ENCODE measurements around the gene ELK1. TPM values are rescaled to one million over a fixed set of nuclear protein-coding genes. Genes with fewer than 3 reads are reported as not detected.
A peak's percentile ranks its signal among the peaks of the same experiment; 100 is the strongest.

Gene ELK1
- total RNA-seq, result 10 to 100 TPM; 29.3 to 62.4 (median 38.1) TPM
- 10 to 100 TPM; 24.0 to 24.1 TPM for polyA plus RNA-seq
- 39.3 reads per million, percentile 66 among the genes with 10 or more reads in this experiment for total RNA-seq

GRCh38 chrX:47650164-47651042 lies at the start of gene ELK1:
ELK1 (minus strand) TSS chrX:47650563; CDS start chrX:47641441, 9,122 bp downstream.
- intact Hi-C loops (cut with micrococcal nuclease), result loop anchor here (1.0 to 10.0 kb wide), 19 partner anchors 8 to 1614 kb away; partner anchors contain the start of genes ARAF (in 2 of the 2), ZNF41 (in 2 of the 2), CDK16 (in 1 of the 2) and CFP (in 1 of the 2)

GRCh38 chrX:47697181-47697580 lies 46.8 kb upstream of the ELK1 start:
- ChIA-PET CTCF (no interaction called here), POLR2A (no interaction called here)
- Mint-ChIP-seq H3K9me3 (no peaks in the 10 kb centered on the region), H3K4me1 (no peaks in the 10 kb centered on the region), H3K27ac (no peak overlapping the region), H3K27me3 (peaks cover 0 to 7% (median 0%) of the 10 kb centered on the region in 5 donors), H3K36me3 (no peaks in the 10 kb centered on the region), H3K4me3 (no peak overlapping the region)
- Histone ChIP-seq H3K4me1 (ENCODE audit: control insufficient read depth in 2 of 2, insufficient read depth in 2 of 2, low read length in 2 of 2) (no peaks in the 10 kb centered on the region), H3K36me3 (ENCODE audit: control insufficient read depth in 2 of 3, insufficient read depth in 3 of 3, low read length in 3 of 3) (no peaks in the 10 kb centered on the region), H3K27me3 (ENCODE audit: control insufficient read depth in 2 of 2, insufficient read depth in 2 of 2, low read length in 2 of 2) (no peaks in the 10 kb centered on the region), H3K27ac (ENCODE audit: low read depth, low read length) (no peak overlapping the region), H3K4me3 (ENCODE audit: low read length) (no peak overlapping the region), H3K9me3 (ENCODE audit: control insufficient read depth in 2 of 3, low read length in 3 of 3) (no peaks in the 10 kb centered on the region)
- intact Hi-C loops (cut with micrococcal nuclease), result no loop called here
- DNase-seq, result no peak
- ATAC-seq, result no peak

More at GRCh38 chrX:47650164-47651042, at the start of gene ELK1:
- H3K4me3 Mint-ChIP-seq, result peak within 1 kb of the TSS; percentile 87 to 96 (median 90)
- H3K27ac Mint-ChIP-seq, result peak within 1 kb of the TSS; percentile 89 to 97 (median 95)
- ATAC-seq (peak; percentile 95), DNase-seq (peak; percentile 67 to 92 (median 88))
- CTCF ChIA-PET, result no interaction called here
- peaks cover 35 to 52% (median 48%) of the 10 kb centered on the region in 7 donors for H3K4me1 Mint-ChIP-seq
- H3K9me3 Mint-ChIP-seq, result no peaks in the 10 kb centered on the region
- Histone ChIP-seq H3K4me3 (ENCODE audit: low read length) (peak within 1 kb of the TSS; percentile 70), H3K27me3 (ENCODE audit: control insufficient read depth in 2 of 2, insufficient read depth in 2 of 2, low read length in 2 of 2) (no peaks in the 10 kb centered on the region), H3K9me3 (ENCODE audit: control insufficient read depth in 2 of 3, low read length in 3 of 3) (no peaks in the 10 kb centered on the region), H3K27ac (ENCODE audit: low read depth, low read length) (peak within 1 kb of the TSS; percentile 85), H3K36me3 (ENCODE audit: control insufficient read depth in 2 of 3, insufficient read depth in 3 of 3, low read length in 3 of 3) (peaks cover 0 to 11% (median 7%) of the 10 kb centered on the region in 3 experiments), H3K4me1 (ENCODE audit: control insufficient read depth in 2 of 2, insufficient read depth in 2 of 2, low read length in 2 of 2) (peaks cover 12 to 16% of the 10 kb centered on the region in 2 donors)
- POLR2A ChIA-PET, result interaction anchor here (0.6 to 1.7 kb wide), 10 partner anchors 9 to 1061 kb away, joined by 3 to 11 read pairs (median 5); partner anchors contain the start of genes CFP, RBM10 and UXT
- peaks cover 0 to 40% (median 4%) of the 10 kb centered on the region in 5 donors for H3K36me3 Mint-ChIP-seq
- no peaks in the 10 kb centered on the region for H3K27me3 Mint-ChIP-seq

DNA sequence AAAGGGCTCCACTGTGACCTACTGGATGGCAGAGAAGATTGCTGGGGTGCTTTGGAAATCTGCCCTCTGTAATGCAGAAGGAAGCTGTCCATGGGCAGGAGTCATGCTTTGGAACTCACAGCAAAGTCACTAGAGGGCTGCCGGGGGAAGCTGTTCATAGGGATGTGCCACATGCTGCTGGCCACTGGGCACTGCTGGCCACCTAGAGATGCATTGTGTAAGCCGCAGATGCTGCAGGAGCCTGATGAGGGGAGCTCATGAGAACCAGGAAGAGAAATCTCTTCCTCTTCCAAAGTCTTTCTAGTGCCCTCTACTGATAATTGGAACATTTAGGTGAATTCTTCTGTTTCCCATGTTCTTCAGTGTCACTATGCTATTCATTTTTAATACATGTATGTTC lies 39.8 kb upstream of the ELK1 start:
- DNase-seq, result no peak
- CTCF ChIA-PET, result no interaction called here

GRCh38 chrX:47687263-47687662 lies 36.9 kb upstream of the ELK1 start:
- no peak for ATAC-seq
- Mint-ChIP-seq H3K9me3 (no peaks in the 10 kb centered on the region), H3K4me3 (no peak overlapping the region), H3K4me1 (peaks cover 0 to 4% (median 0%) of the 10 kb centered on the region in 7 donors), H3K27ac (no peak overlapping the region), H3K36me3 (no peaks in the 10 kb centered on the region), H3K27me3 (peaks cover 0 to 10% (median 0%) of the 10 kb centered on the region in 5 donors)
- Histone ChIP-seq H3K4me1 (ENCODE audit: control insufficient read depth in 2 of 2, insufficient read depth in 2 of 2, low read length in 2 of 2) (no peaks in the 10 kb centered on the region), H3K4me3 (ENCODE audit: low read length) (no peak overlapping the region), H3K36me3 (ENCODE audit: control insufficient read depth in 2 of 3, insufficient read depth in 3 of 3, low read length in 3 of 3) (no peaks in the 10 kb centered on the region), H3K27me3 (ENCODE audit: control insufficient read depth in 2 of 2, insufficient read depth in 2 of 2, low read length in 2 of 2) (no peaks in the 10 kb centered on the region), H3K9me3 (ENCODE audit: control insufficient read depth in 2 of 3, low read length in 3 of 3) (no peaks in the 10 kb centered on the region), H3K27ac (ENCODE audit: low read depth, low read length) (no peak overlapping the region)
- intact Hi-C loops (cut with micrococcal nuclease), result no loop called here
- ChIA-PET POLR2A (no interaction called here), CTCF (no interaction called here)
- DNase-seq, result no peak

More for the DNA sequence above, 39.8 kb upstream of the ELK1 start:
- Histone ChIP-seq H3K9me3 (ENCODE audit: control insufficient read depth in 2 of 3, low read length in 3 of 3) (no peaks in the 10 kb centered on the region), H3K27ac (ENCODE audit: low read depth, low read length) (no peak overlapping the region), H3K4me1 (ENCODE audit: control insufficient read depth in 2 of 2, insufficient read depth in 2 of 2, low read length in 2 of 2) (no peaks in the 10 kb centered on the region), H3K4me3 (ENCODE audit: low read length) (no peak overlapping the region), H3K36me3 (ENCODE audit: control insufficient read depth in 2 of 3, insufficient read depth in 3 of 3, low read length in 3 of 3) (no peaks in the 10 kb centered on the region), H3K27me3 (ENCODE audit: control insufficient read depth in 2 of 2, insufficient read depth in 2 of 2, low read length in 2 of 2) (no peaks in the 10 kb centered on the region)
- ATAC-seq, result no peak
- no peaks in the 10 kb centered on the region for H3K4me1 Mint-ChIP-seq
- H3K27me3 Mint-ChIP-seq, result peaks cover 0 to 9% (median 0%) of the 10 kb centered on the region in 5 donors
- H3K27ac Mint-ChIP-seq, result no peak overlapping the region
- POLR2A ChIA-PET, result no interaction called here
- H3K36me3 Mint-ChIP-seq, result no peaks in the 10 kb centered on the region
- H3K9me3 Mint-ChIP-seq, result no peaks in the 10 kb centered on the region
- intact Hi-C loops (cut with micrococcal nuclease), result no loop called here
- no peak overlapping the region for H3K4me3 Mint-ChIP-seq

GRCh38 chrX:47683829-47684205 lies 33.5 kb upstream of the ELK1 start:
- peaks cover 0 to 14% (median 0%) of the 10 kb centered on the region in 5 donors for H3K27me3 Mint-ChIP-seq
- ChIA-PET POLR2A (no interaction called here), CTCF (no interaction called here)
- no peak for DNase-seq
- Histone ChIP-seq H3K36me3 (ENCODE audit: control insufficient read depth in 2 of 3, insufficient read depth in 3 of 3, low read length in 3 of 3) (no peaks in the 10 kb centered on the region), H3K4me3 (ENCODE audit: low read length) (no peak overlapping the region), H3K4me1 (ENCODE audit: control insufficient read depth in 2 of 2, insufficient read depth in 2 of 2, low read length in 2 of 2) (no peaks in the 10 kb centered on the region), H3K27me3 (ENCODE audit: control insufficient read depth in 2 of 2, insufficient read depth in 2 of 2, low read length in 2 of 2) (no peaks in the 10 kb centered on the region), H3K9me3 (ENCODE audit: control insufficient read depth in 2 of 3, low read length in 3 of 3) (no peaks in the 10 kb centered on the region), H3K27ac (ENCODE audit: low read depth, low read length) (no peak overlapping the region)
- H3K4me3 Mint-ChIP-seq, result no peak overlapping the region
- intact Hi-C loops (cut with micrococcal nuclease), result no loop called here
- H3K4me1 Mint-ChIP-seq, result peaks cover 0 to 4% (median 0%) of the 10 kb centered on the region in 7 donors
- no peaks in the 10 kb centered on the region for H3K9me3 Mint-ChIP-seq
- no peak for ATAC-seq
- no peaks in the 10 kb centered on the region for H3K36me3 Mint-ChIP-seq
- no peak overlapping the region for H3K27ac Mint-ChIP-seq

DNA sequence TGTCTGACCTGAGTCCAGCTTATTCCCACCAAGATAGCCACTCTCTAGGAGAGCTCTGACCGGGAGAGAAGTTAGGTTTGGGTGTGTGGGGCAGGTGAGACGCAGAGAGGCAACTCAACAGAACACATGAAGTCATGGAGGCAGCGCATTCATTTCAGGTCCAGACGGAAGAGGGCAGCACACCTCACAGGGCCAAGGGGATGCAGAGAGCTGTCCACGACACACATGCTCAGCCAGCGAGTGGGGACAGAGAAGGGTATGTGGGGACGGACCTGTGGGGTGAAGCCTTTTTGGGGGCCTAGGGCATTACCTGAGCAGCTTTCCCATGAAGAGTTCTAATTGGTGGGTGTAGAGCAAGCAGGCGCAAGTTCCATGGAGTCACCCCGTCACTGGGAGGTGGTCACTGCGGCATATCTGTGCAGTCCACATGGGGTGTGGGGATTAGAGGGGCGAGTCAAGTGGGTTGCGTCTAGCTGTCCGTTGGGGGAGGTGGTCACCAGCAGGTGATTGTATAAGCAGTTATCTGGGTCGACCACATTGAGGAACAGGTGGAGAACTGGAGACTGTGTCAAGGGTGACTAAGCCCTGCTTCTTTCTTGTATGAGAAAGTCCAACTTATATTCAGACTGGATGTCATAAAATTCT lies 32.9 kb upstream of the ELK1 start:
- Mint-ChIP-seq H3K27me3 (peaks cover 0 to 15% (median 0%) of the 10 kb centered on the region in 5 donors), H3K4me1 (peaks cover 0 to 4% (median 0%) of the 10 kb centered on the region in 7 donors), H3K9me3 (no peaks in the 10 kb centered on the region), H3K4me3 (no peak overlapping the region), H3K36me3 (no peaks in the 10 kb centered on the region), H3K27ac (no peak overlapping the region)
- ChIA-PET CTCF (no interaction called here), POLR2A (no interaction called here)
- no peaks in the 10 kb centered on the region for H3K36me3 ChIP-seq (ENCODE audit: control insufficient read depth in 2 of 3, insufficient read depth in 3 of 3, low read length in 3 of 3)
- H3K4me3 ChIP-seq (ENCODE audit: low read length), result no peak overlapping the region
- no peaks in the 10 kb centered on the region for H3K27me3 ChIP-seq (ENCODE audit: control insufficient read depth in 2 of 2, insufficient read depth in 2 of 2, low read length in 2 of 2)
- ATAC-seq (no peak), DNase-seq (no peak)
- no peak overlapping the region for H3K27ac ChIP-seq (ENCODE audit: low read depth, low read length)
- no peaks in the 10 kb centered on the region for H3K4me1 ChIP-seq (ENCODE audit: control insufficient read depth in 2 of 2, insufficient read depth in 2 of 2, low read length in 2 of 2)
- intact Hi-C loops (cut with micrococcal nuclease), result no loop called here
- no peaks in the 10 kb centered on the region for H3K9me3 ChIP-seq (ENCODE audit: control insufficient read depth in 2 of 3, low read length in 3 of 3)

Data from naive thymus-derived CD4-positive, alpha-beta T cell (primary cell).